ENCODE data around the gene NRBF2.

DNA sequence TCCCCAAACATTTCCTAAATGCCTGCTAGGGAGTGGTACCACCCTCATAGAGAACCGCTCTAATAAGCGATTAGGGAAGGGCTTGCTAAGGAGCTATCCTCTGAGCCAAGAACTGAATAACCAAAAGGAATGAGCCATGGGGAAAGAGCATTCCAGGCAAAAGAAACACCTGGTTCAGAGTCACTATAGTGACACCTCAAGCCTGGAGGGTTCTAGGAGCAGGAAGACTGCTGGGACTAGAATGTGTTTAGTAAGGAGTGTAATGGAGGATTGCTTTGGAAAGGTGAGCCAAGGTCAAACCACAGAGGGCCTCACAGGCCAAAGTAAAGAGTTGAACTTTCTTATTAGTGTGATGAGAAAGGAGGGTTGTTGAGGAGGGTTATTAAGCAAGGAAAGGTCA is 38.7 kb upstream of the NRBF2 start:
- TF ChIP-seq, protein P1, sequence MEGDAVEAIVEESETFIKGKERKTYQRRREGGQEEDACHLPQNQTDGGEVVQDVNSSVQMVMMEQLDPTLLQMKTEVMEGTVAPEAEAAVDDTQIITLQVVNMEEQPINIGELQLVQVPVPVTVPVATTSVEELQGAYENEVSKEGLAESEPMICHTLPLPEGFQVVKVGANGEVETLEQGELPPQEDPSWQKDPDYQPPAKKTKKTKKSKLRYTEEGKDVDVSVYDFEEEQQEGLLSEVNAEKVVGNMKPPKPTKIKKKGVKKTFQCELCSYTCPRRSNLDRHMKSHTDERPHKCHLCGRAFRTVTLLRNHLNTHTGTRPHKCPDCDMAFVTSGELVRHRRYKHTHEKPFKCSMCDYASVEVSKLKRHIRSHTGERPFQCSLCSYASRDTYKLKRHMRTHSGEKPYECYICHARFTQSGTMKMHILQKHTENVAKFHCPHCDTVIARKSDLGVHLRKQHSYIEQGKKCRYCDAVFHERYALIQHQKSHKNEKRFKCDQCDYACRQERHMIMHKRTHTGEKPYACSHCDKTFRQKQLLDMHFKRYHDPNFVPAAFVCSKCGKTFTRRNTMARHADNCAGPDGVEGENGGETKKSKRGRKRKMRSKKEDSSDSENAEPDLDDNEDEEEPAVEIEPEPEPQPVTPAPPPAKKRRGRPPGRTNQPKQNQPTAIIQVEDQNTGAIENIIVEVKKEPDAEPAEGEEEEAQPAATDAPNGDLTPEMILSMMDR (IDR thresholded peaks at IDR 0.05): no peak
- TF ChIP-seq POLR2A (IDR thresholded peaks at IDR 0.05): no peak
